ENCODE measurements around the gene PRMT1. TPM values are rescaled to one million over a fixed set of nuclear protein-coding genes. Genes with fewer than 3 reads are reported as not detected.
"Not testable (repeated sequence)": the region's sequence is repeated elsewhere in the genome, so short reads cannot be mapped to it uniquely, and the experiment has no call there.

The PRMT1 gene
- total RNA-seq, 1 donor from 2014 or later = 273 TPM

DNA sequence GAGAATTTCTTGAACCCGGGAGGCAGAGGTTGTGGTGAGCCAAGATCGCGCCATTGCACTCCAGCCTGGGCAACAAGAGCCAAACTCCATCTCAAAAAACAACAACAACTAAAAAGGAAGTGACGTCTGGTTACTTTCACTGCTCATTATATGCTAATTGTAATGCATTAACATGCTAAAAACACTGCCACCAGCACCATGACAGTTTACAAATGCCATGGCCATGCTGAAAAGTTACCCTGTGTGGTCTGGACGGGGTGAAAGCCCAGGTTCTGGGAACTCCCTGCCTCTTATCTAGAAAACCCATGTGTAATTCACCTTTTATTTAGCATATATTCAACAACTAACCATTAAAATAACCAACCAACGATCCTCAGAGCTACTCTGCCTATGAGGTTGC, 41.9 kb downstream of the PRMT1 start:
- Mint-ChIP-seq H3K4me3 (no peak overlapping the region), H3K27me3 (ENCODE audit: low read depth) (no peaks in the 10 kb centered on the region), H3K9me3 (peaks cover 3% of the 10 kb centered on the region), H3K36me3 (peaks cover 2% of the 10 kb centered on the region), H3K4me1 (peaks cover 15% of the 10 kb centered on the region), H3K27ac (peak overlapping the region; percentile 53)
- no peak for DNase-seq (ENCODE audit: low spot score in 2 of 2, unreplicated experiment in 2 of 2)
- TF ChIP-seq, protein P1, sequence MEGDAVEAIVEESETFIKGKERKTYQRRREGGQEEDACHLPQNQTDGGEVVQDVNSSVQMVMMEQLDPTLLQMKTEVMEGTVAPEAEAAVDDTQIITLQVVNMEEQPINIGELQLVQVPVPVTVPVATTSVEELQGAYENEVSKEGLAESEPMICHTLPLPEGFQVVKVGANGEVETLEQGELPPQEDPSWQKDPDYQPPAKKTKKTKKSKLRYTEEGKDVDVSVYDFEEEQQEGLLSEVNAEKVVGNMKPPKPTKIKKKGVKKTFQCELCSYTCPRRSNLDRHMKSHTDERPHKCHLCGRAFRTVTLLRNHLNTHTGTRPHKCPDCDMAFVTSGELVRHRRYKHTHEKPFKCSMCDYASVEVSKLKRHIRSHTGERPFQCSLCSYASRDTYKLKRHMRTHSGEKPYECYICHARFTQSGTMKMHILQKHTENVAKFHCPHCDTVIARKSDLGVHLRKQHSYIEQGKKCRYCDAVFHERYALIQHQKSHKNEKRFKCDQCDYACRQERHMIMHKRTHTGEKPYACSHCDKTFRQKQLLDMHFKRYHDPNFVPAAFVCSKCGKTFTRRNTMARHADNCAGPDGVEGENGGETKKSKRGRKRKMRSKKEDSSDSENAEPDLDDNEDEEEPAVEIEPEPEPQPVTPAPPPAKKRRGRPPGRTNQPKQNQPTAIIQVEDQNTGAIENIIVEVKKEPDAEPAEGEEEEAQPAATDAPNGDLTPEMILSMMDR (IDR thresholded peaks at IDR 0.05; ENCODE audit: unreplicated experiment) = no peak

DNA sequence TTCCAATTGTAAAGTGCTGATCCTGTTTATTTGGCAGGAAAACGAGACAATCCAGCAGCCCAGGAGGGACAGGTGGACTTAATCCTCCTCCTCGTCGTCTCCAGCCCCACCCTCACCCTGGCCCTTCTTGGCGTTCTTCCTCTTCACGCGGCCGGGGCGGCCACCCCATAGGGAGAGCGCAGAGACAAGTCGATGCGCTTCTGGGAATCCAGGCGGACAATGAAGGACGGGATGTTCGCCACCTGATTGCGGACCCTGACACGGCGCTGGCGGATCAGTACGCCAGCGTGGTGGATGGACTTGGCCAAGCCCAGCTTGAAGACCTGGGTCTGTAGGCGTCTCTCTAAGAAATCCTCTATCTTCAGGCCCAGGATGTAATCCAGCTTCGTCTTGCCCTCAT, 42.3 kb downstream of the PRMT1 start:
- not testable (repeated sequence) for H3K36me3 Mint-ChIP-seq; H3K9me3 Mint-ChIP-seq; H3K4me3 Mint-ChIP-seq; H3K27me3 Mint-ChIP-seq (ENCODE audit: low read depth); DNase-seq (ENCODE audit: low spot score in 2 of 2, unreplicated experiment in 2 of 2)
- H3K4me1 Mint-ChIP-seq = peaks cover 15% of the 10 kb centered on the region
- peak overlapping the region; percentile 12 for H3K27ac Mint-ChIP-seq

DNA sequence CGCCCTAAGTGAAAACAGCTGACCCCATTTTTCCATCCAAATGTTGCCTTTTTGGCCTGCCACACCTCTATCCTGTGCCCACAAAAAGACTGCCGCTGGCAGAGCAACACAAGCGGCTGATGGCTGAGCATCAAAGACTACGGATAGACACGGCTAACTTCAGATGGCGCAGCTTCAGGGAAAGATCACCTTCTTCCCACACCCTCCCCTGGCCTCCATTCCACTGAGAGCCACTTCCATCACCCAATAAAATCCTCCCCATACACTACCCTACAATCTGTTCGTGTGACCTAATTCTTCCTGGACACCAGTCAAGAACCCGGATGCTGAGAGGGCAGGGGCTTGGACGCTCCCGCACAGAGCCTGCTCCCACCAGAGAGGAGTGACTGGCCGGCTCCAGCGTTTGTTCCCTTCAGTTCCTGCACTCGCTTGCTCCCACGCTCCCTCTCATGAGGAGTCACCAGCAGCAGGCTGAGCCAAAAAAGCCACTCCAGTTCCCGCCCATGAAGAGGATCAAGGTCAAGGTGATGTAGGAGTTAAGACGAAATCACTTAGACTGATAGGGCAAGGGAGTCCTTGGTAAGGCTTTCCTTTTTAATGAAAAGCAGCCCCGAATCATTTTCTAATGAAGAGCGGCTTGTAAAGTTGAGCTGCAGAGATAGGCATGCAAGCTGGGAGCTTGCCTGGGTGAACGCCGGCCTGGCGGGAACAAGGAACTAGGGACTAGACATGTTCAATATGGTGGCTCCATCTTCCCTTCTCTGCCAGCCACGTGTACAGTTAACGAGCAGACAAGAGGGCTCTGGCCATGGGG, 50.4 kb downstream of the PRMT1 start:
- H3K9me3 Mint-ChIP-seq = peaks cover 3% of the 10 kb centered on the region
- peak overlapping the region; percentile 91 for H3K27ac Mint-ChIP-seq
- TF ChIP-seq, protein P1 (IDR thresholded peaks at IDR 0.05; ENCODE audit: unreplicated experiment) = no peak
- no peaks in the 10 kb centered on the region for H3K27me3 Mint-ChIP-seq (ENCODE audit: low read depth)
- no peaks in the 10 kb centered on the region for H3K36me3 Mint-ChIP-seq
- H3K4me1 Mint-ChIP-seq = peaks cover 14% of the 10 kb centered on the region
- no peak for DNase-seq (ENCODE audit: low spot score in 2 of 2, unreplicated experiment in 2 of 2)
- H3K4me3 Mint-ChIP-seq = no peak overlapping the region

DNA sequence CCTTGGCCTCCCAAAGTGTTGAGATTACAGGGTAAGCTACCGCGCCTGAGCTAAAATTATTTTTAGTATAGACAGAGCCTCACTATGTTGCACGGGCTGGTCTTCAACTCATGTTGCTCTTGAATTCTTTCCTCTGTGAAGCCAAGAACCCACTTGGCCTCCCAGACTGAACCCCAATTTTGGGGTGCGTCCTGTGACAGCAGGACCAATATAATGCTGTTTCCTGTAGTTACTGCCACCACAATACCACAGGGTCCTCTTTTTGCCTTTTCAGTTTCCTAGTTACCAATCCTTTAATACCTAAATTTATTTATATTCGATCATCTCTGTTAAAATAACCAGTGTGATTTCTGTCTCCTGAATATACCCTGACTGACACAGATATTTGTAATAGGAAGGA, 53.1 kb downstream of the PRMT1 start:
- no peak overlapping the region for H3K4me3 Mint-ChIP-seq
- no peaks in the 10 kb centered on the region for H3K9me3 Mint-ChIP-seq
- TF ChIP-seq, protein P1 (IDR thresholded peaks at IDR 0.05; ENCODE audit: unreplicated experiment) = no peak
- no peaks in the 10 kb centered on the region for H3K27me3 Mint-ChIP-seq (ENCODE audit: low read depth)
- no peak overlapping the region for H3K27ac Mint-ChIP-seq
- peaks cover 14% of the 10 kb centered on the region for H3K4me1 Mint-ChIP-seq
- H3K36me3 Mint-ChIP-seq = no peaks in the 10 kb centered on the region
- DNase-seq (ENCODE audit: low spot score in 2 of 2, unreplicated experiment in 2 of 2) = no peak

Small RNA genes within 50 kb of the gene (microRNA-seq; reads per million reads assigned to microRNA genes)
- 2.3 reads per million for gene MIR5088

Other genes with a start within 250 kb of the PRMT1 start
- gene SLC17A7, start 235.7 kb upstream of the PRMT1 start, total RNA-seq = 0.34 to 0.45 TPM (median 0.35 TPM) in 3 replicates
- 83.6 to 84.6 TPM (median 83.7 TPM) in 3 replicates for gene PIH1D1, start 225.5 kb upstream of the PRMT1 start, total RNA-seq
- gene ALDH16A1, start 224.0 kb upstream of the PRMT1 start, total RNA-seq = 21.4 to 25.6 TPM (median 24.4 TPM) in 3 replicates
- gene FLT3LG, start 203.1 kb upstream of the PRMT1 start, total RNA-seq = 1.8 to 2.4 TPM (median 2.0 TPM) in 3 replicates
- gene RPL13A, start 189.7 kb upstream of the PRMT1 start, total RNA-seq = 2,869 to 2,959 TPM (median 2,954 TPM) in 3 replicates
- 2,052 to 2,151 TPM (median 2,132 TPM) in 3 replicates for gene RPS11, start 180.8 kb upstream of the PRMT1 start, total RNA-seq
- gene FCGRT, start 164.6 kb upstream of the PRMT1 start, total RNA-seq = 121 to 132 TPM (median 127 TPM) in 3 replicates
- 30.3 to 35.1 TPM (median 31.1 TPM) in 3 replicates for gene RCN3, start 149.3 kb upstream of the PRMT1 start, total RNA-seq
- gene NOSIP, start 96.7 kb upstream of the PRMT1 start, total RNA-seq = 53.3 to 60.7 TPM (median 60.1 TPM) in 3 replicates
- 0.87 to 1.4 TPM (median 1.1 TPM) in 3 replicates for gene PRRG2, start 96.0 kb upstream of the PRMT1 start, total RNA-seq
- gene PRR12, start 86.1 kb upstream of the PRMT1 start, total RNA-seq = 53.3 to 58.5 TPM (median 54.2 TPM) in 3 replicates
- gene RRAS, start 37.1 kb upstream of the PRMT1 start, total RNA-seq = 26.0 to 28.6 TPM (median 26.9 TPM) in 3 replicates
- gene SCAF1, start 35.1 kb upstream of the PRMT1 start, total RNA-seq = 87.3 to 89.9 TPM (median 88.9 TPM) in 3 replicates
- gene IRF3, start 11.4 kb upstream of the PRMT1 start, total RNA-seq = 89.4 to 101 TPM (median 95.0 TPM) in 3 replicates
- 44.5 to 46.0 TPM (median 44.7 TPM) in 3 replicates for gene BCL2L12, start 11.3 kb upstream of the PRMT1 start, total RNA-seq
- gene ADM5, start 12.3 kb downstream of the PRMT1 start, total RNA-seq = 10.4 to 10.5 TPM (median 10.4 TPM) in 3 replicates
- gene CPT1C, start 13.8 kb downstream of the PRMT1 start, total RNA-seq = 60.3 to 62.5 TPM (median 60.9 TPM) in 3 replicates
- not detected in 3 replicates for gene TSKS, start 86.0 kb downstream of the PRMT1 start, total RNA-seq
- 84.6 to 89.6 TPM (median 85.2 TPM) in 3 replicates for gene AP2A1, start 89.7 kb downstream of the PRMT1 start, total RNA-seq
- 23.1 to 25.8 TPM (median 23.2 TPM) in 3 replicates for gene FUZ, start 136.0 kb downstream of the PRMT1 start, total RNA-seq
- gene MED25, start 141.0 kb downstream of the PRMT1 start, total RNA-seq = 103 to 107 TPM (median 105 TPM) in 3 replicates
- 415 to 431 TPM (median 422 TPM) in 3 replicates for gene PTOV1, start 173.9 kb downstream of the PRMT1 start, total RNA-seq
- gene PNKP, start 190.3 kb downstream of the PRMT1 start, total RNA-seq = 96.6 to 103 TPM (median 97.8 TPM) in 3 replicates
- gene AKT1S1, start 200.1 kb downstream of the PRMT1 start, total RNA-seq = 41.8 to 45.3 TPM (median 42.5 TPM) in 3 replicates
- gene TBC1D17, start 200.4 kb downstream of the PRMT1 start, total RNA-seq = 46.8 to 53.7 TPM (median 49.7 TPM) in 3 replicates
- gene IL4I1, start 219.6 kb downstream of the PRMT1 start, total RNA-seq = 1.3 to 1.7 TPM (median 1.6 TPM) in 3 replicates

Data from mesothelial cell of epicardium (in vitro differentiated cells).